CD4-positive, alpha-beta T cell (primary cell): Measurements from ENCODE around the gene ATXN1. TPM values are rescaled to one million over a fixed set of nuclear protein-coding genes. Genes with fewer than 3 reads are reported as not detected.
A peak's percentile ranks its signal among the peaks of the same experiment; 100 is the strongest.

Experiments
- ATAC-seq: fragments of 200-7000 bp; cut with Tn5 transposase; one replicate; pipeline ENCODE4 v1.10.0; 2022; ENCODE audit warnings: mild to moderate bottlenecking; ENCODE audit not compliant: poor library complexity
- CTCF ChIA-PET: fragments of 350-600 bp; sonication (Branson Sonifier 250); formaldehyde crosslinking; loops from one replicate; lab custom pipeline; 2021; ENCODE audit warnings: antibody characterized with exemption, inconsistent platforms; lab: Charles Lee
- POLR2A ChIA-PET: fragments of 350-600 bp; sonication (Branson Sonifier 250); formaldehyde crosslinking; loops from one replicate; lab custom pipeline; 2021; ENCODE audit warnings: antibody characterized with exemption, inconsistent platforms; lab: Charles Lee
- DNase-seq, 14 experiments: peaks; one replicate each; pipeline ENCODE4 v3.0.0-alpha.2; 2013 to 2020; ENCODE audit warnings: mixed read lengths in 2 of 14
- H3K27ac ChIP-seq, 2 donors: one replicate each; pipeline versions ENCODE4 v1.5.1 to v1.7.0; 2013; ENCODE audit warnings: low read length in 2 of 2, low read depth in 1 of 2, mild to moderate bottlenecking in 1 of 2
- H3K27me3 ChIP-seq, 2 experiments: 1 replicate in 1 of 2; 2 replicates in 1 of 2; pipeline versions ENCODE4 v1.6.1 to v1.7.0; 2013; ENCODE audit warnings: low read length in 2 of 2, control low read depth in 1 of 2, mild to moderate bottlenecking in 1 of 2, moderate library complexity in 1 of 2; ENCODE audit not compliant: insufficient read depth in 2 of 2, control insufficient read depth in 1 of 2
- H3K36me3 ChIP-seq: one replicate; pipeline ENCODE4 v1.6.1; 2013; ENCODE audit warnings: low read length, control low read depth; ENCODE audit not compliant: insufficient read depth
- H3K4me1 ChIP-seq: one replicate; pipeline ENCODE4 v1.6.1; 2013; ENCODE audit warnings: low read length, control low read depth; ENCODE audit not compliant: insufficient read depth
- H3K4me3 ChIP-seq: one replicate; pipeline ENCODE4 v1.5.1; 2013; ENCODE audit warnings: mild to moderate bottlenecking, low read length, moderate library complexity
- H3K9me3 ChIP-seq, 2 experiments: 1 replicate in 1 of 2; 2 replicates in 1 of 2; pipeline versions ENCODE4 v1.6.1 to v1.7.0; 2013; ENCODE audit warnings: low read length in 2 of 2, mild to moderate bottlenecking in 2 of 2, control low read depth in 1 of 2, moderate library complexity in 1 of 2; ENCODE audit not compliant: control insufficient read depth in 1 of 2, insufficient read depth in 1 of 2
- H3K27ac Mint-ChIP-seq: one replicate; pipeline ENCODE4 v1.8.0; 2020; ENCODE audit warnings: mixed read lengths
- H3K27me3 Mint-ChIP-seq: one replicate; pipeline ENCODE4 v1.8.0; 2021; ENCODE audit warnings: mixed read lengths
- H3K36me3 Mint-ChIP-seq: one replicate; pipeline ENCODE4 v1.8.0; 2021; ENCODE audit warnings: low read depth, mixed read lengths
- H3K4me1 Mint-ChIP-seq: one replicate; pipeline ENCODE4 v1.8.0; 2021; ENCODE audit warnings: low read depth, mixed read lengths
- H3K4me3 Mint-ChIP-seq: one replicate; pipeline ENCODE4 v1.8.0; 2020; ENCODE audit warnings: mild to moderate bottlenecking, mixed read lengths
- H3K9me3 Mint-ChIP-seq: one replicate; pipeline ENCODE4 v1.8.0; 2020; ENCODE audit warnings: mixed read lengths
- CTCF ChIP-seq: fragments of 200-600 bp; IDR thresholded peaks from one replicate; pipeline ENCODE4 v1.8.0; 2022; ENCODE audit warnings: antibody characterized with exemption, mild to moderate bottlenecking
- intact Hi-C, 2 experiments: fragments of 100-400 bp; cut with DNase I in 1 of 2; cut with micrococcal nuclease in 1 of 2; formaldehyde crosslinking; loops; one replicate each; pipeline versions ENCODE4 v1.15.1 to v1.9.0; 2023 to 2025; cut with DNase I, micrococcal nuclease
- total RNA-seq, 174 experiments: library from RNA in 2 of 174; stranded (reverse) in 2 of 174; gene quantifications; one replicate each; pipeline ENCODE4 v1.2.3 and lab custom pipeline; 2021 to 2026

Gene ATXN1
- total RNA-seq, 2 experiments from 2014 or later = 74.2 to 76.7 TPM

GRCh38 chr6:16405375-16405774, 355.9 kb downstream of the ATXN1 start:
- CTCF ChIA-PET = no interaction called here
- H3K4me3 ChIP-seq = no peak overlapping the region
- H3K4me1 ChIP-seq = peaks cover 7% of the 10 kb centered on the region
- Mint-ChIP-seq H3K4me1 (peaks cover 9% of the 10 kb centered on the region), H3K9me3 (no peaks in the 10 kb centered on the region), H3K27ac (no peak overlapping the region), H3K27me3 (no peaks in the 10 kb centered on the region), H3K4me3 (no peak overlapping the region), H3K36me3 (peaks cover 13% of the 10 kb centered on the region)
- no peak overlapping the region for H3K27ac ChIP-seq
- no peak for DNase-seq
- intact Hi-C loops = loop anchor here in 1 of 2 experiments (5.0 kb wide), 1 partner anchor 83 kb away; no protein-coding TSS in a partner anchor
- H3K27me3 ChIP-seq = no peaks in the 10 kb centered on the region
- H3K9me3 ChIP-seq = no peaks in the 10 kb centered on the region
- ATAC-seq = no peak
- TF ChIP-seq CTCF = no peak
- peaks cover 4% of the 10 kb centered on the region for H3K36me3 ChIP-seq
- POLR2A ChIA-PET = no interaction called here

- ATAC-seq = no peak
- peak in 1 of 14 experiments; percentile 17 for DNase-seq
These were observed 356.8 kb downstream of the ATXN1 start for GRCh38 chr6:16404456-16404855.

GRCh38 chr6:16403831-16404230, 357.4 kb downstream of the ATXN1 start:
- ChIA-PET POLR2A (interaction anchor here (0.6 kb wide), 1 partner anchor 16 kb away, joined by 3 read pairs; no protein-coding TSS in a partner anchor), CTCF (interaction anchor here (1.0 to 1.1 kb wide), 3 partner anchors 9 to 360 kb away, joined by 3 read pairs; no protein-coding TSS in a partner anchor)
- no peaks in the 10 kb centered on the region for H3K4me1 Mint-ChIP-seq
- Histone ChIP-seq H3K4me3 (no peak overlapping the region), H3K36me3 (peaks cover 7% of the 10 kb centered on the region), H3K9me3 (no peaks in the 10 kb centered on the region), H3K4me1 (no peaks in the 10 kb centered on the region), H3K27ac (no peak overlapping the region), H3K27me3 (no peaks in the 10 kb centered on the region)
- H3K36me3 Mint-ChIP-seq = peaks cover 13% of the 10 kb centered on the region
- H3K9me3 Mint-ChIP-seq = no peaks in the 10 kb centered on the region
- DNase-seq = no peak
- ATAC-seq = no peak
- no peaks in the 10 kb centered on the region for H3K27me3 Mint-ChIP-seq
- no peak for TF ChIP-seq CTCF
- intact Hi-C loops = no loop called here
- H3K4me3 Mint-ChIP-seq = no peak overlapping the region
- no peak overlapping the region for H3K27ac Mint-ChIP-seq

More at GRCh38 chr6:16404456-16404855, 356.8 kb downstream of the ATXN1 start:
- H3K9me3 ChIP-seq = no peaks in the 10 kb centered on the region
- no peaks in the 10 kb centered on the region for H3K27me3 ChIP-seq
- H3K4me3 ChIP-seq = no peak overlapping the region
- peaks cover 6% of the 10 kb centered on the region for H3K36me3 ChIP-seq
- H3K4me1 ChIP-seq = peaks cover 3% of the 10 kb centered on the region
- CTCF ChIA-PET = interaction anchor here (1.1 kb wide), 1 partner anchor 9 kb away, joined by 3 read pairs; no protein-coding TSS in a partner anchor
- POLR2A ChIA-PET = interaction anchor here (0.6 kb wide), 1 partner anchor 16 kb away, joined by 3 read pairs; no protein-coding TSS in a partner anchor
- Mint-ChIP-seq H3K27me3 (no peaks in the 10 kb centered on the region), H3K27ac (no peak overlapping the region), H3K9me3 (no peaks in the 10 kb centered on the region), H3K4me1 (peaks cover under 1% of the 10 kb centered on the region), H3K36me3 (peaks cover 13% of the 10 kb centered on the region), H3K4me3 (no peak overlapping the region)
- intact Hi-C loops = no loop called here
- H3K27ac ChIP-seq = no peak overlapping the region
- no peak for TF ChIP-seq CTCF
